HG03378 (cell line): ENCODE data around the gene ITSN1.
A peak's percentile ranks its signal among the peaks of the same experiment; 100 is the strongest.
"Not testable (repeated sequence)": the region's sequence is repeated elsewhere in the genome, so short reads cannot be mapped to it uniquely, and the experiment has no call there.

Experiments
- ATAC-seq: cut with Tn5 transposase; IDR thresholded peaks from one replicate; pipeline ENCODE4 v1.9.1; 2021; ENCODE audit warnings: mild to moderate bottlenecking, moderate library complexity; ENCODE audit not compliant: unreplicated experiment

ITSN1 gene

GRCh38 chr21:33642027-33642895 is at the start of gene ITSN1:
Gene ITSN1, plus strand, starts transcription at chr21:33642501. Its CDS starts 76,328 bp downstream, at chr21:33718829.
- ATAC-seq = peak; percentile 84

- no peak for ATAC-seq
These were observed 44.2 kb upstream of the ITSN1 start for GRCh38 chr21:33598051-33598450.

- ATAC-seq = no peak
These were observed 33.7 kb upstream of the ITSN1 start for GRCh38 chr21:33608559-33608958.

- ATAC-seq = no peak
These were observed 31.1 kb upstream of the ITSN1 start for GRCh38 chr21:33611006-33611744.

- ATAC-seq = not testable (repeated sequence)
These were observed 24.7 kb upstream of the ITSN1 start for GRCh38 chr21:33617565-33617964.

GRCh38 chr21:33618407-33618806 is 23.9 kb upstream of the ITSN1 start:
- ATAC-seq = no peak

GRCh38 chr21:33619726-33620125 is 22.6 kb upstream of the ITSN1 start:
- ATAC-seq = no peak

GRCh38 chr21:33622253-33622652 is 20.0 kb upstream of the ITSN1 start:
- no peak for ATAC-seq

GRCh38 chr21:33626151-33626550 is 16.1 kb upstream of the ITSN1 start:
- not testable (repeated sequence) for ATAC-seq

DNA sequence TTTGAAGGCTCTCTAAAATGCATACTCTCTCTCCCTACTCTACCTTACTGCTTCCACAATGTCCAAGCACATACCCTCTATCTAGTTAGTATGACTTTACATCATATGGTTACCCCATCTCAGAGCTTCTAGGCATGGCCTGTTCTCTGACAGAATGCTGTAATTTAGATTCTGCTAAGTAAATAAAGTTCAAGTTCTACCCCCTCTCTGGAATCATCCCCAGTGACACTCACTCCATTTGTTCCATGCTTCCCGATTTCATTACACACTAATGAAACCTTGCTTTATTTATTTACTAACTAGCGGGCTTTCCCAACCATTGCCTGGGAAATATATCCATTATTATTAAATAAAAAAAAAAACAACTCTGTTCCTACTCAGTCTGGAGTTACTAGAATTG is 8.0 kb upstream of the ITSN1 start:
- ATAC-seq = no peak

DNA sequence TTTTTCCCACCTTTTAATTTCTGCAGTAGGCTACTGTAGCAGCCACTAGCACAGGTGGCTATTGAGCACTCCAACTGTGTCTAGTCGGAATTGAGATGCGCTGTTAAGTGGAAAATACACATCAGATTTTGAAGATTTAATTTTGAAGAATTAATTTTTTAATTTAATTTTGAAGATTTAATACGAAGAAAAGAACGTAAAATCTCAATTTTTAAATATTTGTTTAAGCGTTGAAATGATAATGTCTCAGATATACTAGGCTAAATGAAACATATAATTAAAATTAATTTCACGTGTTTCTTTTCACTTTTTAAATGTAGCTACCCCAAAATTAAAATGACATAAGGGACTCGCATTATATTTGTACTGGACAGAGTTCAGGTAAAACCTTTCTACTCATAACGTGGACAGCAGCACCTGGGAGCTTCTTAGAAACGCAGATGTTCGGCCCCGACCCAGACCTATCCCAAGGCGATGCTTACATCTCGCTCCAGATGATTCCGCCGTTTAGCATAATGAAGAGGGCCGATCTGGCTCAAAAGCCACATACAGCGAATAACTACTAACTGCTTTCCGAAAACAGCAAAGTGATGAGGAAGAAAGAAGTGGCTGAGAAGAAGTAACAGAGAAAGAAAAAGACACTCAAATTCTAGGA is 1.5 kb upstream of the ITSN1 start:
- no peak for ATAC-seq

DNA sequence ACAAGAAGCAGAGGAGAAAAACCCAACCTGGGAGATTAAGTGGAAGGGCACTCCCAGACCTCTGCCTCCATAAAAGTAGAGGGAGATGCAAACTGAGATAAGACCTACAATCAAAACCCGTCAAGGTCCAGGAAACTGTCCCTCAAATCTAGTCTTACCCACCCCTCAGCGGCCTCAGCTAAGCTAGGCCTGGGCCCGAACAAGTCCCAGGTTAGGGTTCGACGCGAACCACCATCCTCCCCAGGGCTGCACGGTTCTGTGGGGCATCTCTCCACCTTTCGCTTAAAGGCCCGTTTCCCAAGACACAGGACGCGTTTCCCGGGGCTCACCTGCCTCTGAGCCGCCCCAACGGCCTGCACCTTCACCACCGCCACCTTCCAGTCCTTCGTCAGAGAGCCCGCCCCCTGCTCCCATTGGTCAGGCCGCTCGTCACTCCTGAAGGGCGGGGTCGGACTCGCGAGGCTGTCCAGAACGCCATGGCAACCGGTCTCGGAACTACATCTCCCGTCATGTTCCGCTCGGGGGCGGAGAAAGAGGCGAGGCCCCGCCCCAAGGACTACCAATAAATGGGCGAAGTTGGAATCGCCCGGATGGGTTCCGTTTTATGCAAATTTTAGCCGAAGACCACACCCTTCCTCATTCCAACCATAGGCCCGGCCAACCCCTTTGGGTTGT is 812 bp upstream of the ITSN1 start, which contains the start of gene CRYZL1:
Gene CRYZL1 (minus strand): TSS at position 390 of the 675 bp plus-strand sequence. CDS start 10,190 bp downstream, outside the sequence.
- peak; percentile 79 for ATAC-seq

DNA sequence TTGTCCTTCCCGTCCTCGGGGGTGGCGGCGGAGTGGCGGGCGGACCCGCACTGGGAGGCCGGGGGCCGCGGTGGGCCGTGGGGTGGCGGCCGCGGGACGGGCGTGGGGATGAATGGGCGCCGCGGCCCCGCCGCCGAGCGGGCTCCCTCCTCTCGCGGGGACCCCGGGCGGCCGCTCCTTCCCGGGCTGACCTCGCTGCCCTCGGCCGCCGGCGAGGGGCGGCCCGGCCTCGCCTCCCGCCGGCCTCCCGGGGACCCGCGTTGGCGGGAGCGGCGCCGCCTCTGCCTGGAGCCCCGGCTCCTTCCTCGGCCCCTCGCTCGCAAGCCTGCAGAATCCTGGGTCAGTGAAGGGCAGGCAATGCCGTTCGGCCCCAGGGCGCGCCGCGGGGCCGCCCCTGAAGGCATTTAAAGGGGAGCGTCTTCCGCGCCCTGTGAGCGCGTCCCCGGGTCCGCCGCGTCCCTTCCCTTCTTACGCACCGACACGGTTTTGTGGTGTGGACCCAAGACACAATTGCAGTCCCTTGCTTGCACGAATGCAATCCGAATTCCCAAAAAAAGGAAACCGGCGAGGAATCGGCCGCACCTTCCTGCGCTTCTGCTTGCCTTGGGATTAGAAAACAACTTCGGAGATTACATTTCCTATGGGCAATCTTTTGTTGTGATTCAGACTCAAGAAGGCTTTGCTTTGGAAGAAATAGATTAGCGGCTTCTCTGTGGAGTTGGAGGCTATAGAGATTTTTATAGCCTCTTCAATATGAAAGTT is 776 bp downstream of the ITSN1 start:
- ATAC-seq = no peak

DNA sequence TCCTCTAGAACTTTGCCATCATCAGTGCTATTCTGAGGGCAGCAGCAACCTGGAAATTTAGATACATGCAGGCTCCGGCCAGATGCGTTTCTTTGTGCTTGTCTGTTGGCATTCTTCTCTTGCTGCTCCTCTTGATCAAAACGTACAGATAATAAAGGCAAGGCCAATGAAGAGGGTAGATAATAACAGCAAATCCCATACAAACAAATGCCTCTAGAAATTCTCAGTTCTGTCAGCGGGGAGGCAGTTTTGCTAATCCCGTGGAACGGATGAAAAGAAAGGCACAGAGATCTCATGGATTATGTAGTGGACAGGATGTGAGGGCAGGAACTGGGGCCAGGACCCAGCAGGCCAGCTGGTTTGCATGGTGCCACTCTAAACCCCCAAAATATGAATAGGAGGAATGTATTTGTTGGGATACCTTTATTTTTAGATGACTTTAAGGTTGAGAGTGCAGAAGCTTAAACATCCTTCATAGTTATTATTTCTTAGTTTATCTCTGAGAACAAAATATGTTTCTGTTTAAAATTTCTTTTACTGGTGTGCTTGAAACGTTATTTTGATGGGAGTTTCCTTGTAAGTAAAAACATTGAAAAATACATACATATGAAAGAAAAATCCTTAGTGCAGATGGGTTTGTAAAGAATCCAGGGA is 1.5 kb downstream of the ITSN1 start:
- no peak for ATAC-seq

GRCh38 chr21:33644383-33645074 is 2.2 kb downstream of the ITSN1 start:
- no peak for ATAC-seq

DNA sequence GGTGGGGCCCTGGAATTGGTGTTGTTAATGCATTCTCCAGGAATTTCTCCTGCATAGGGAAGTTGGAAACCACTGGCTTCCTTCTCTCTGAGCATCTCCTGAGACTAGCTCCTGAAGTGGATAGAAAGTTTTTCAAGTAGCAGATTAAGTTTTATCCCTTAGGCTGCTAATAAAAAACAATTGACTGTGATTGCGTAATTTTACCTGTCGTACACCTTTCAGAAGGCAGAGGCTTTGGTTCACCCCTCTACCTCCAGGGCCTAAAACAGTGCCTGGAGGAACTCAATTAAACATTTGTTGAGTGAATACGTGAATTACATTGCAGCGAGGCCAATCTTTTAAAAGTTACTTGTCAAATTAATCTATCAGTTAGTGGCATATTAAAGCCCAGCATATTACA is 3.4 kb downstream of the ITSN1 start:
- ATAC-seq = no peak

DNA sequence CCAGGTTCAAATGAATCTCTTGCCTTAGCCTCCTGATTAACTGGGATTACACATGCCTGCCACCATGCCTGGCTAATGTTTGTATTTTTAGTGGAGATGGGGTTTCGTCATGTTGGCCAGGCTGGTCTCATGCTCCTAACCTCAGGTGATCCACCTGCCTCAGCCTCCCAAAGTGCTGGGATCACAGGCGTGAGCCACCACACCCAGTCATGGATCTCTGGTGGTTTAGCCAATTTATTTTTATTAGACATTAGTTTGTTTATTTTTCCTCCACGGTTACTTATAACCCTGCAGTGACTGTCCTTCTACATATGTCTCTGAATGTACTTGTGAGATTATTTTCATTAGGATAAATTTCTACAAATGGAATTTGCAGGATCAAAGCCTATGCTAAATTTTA is 5.3 kb downstream of the ITSN1 start:
- ATAC-seq = no peak

DNA sequence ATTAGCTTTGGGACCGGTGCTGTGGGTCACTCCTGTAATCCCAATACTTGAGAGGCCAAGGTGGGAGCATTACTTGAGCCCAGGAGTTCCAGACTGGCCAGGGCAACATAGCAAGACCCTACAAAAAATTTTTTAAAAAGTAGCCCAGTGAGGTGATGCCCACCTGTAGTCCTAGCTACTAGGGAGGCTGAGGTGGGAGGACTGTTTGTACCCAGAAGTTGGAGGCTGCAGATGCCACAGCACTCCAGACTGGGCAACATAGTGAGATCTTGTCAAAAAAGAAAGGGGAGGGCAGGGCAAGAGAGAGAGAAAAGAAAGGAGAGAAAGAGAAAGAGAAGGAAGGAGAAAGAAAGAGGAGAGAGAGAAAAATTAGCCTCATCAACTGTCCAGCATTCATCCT is 6.3 kb downstream of the ITSN1 start:
- ATAC-seq = no peak

DNA sequence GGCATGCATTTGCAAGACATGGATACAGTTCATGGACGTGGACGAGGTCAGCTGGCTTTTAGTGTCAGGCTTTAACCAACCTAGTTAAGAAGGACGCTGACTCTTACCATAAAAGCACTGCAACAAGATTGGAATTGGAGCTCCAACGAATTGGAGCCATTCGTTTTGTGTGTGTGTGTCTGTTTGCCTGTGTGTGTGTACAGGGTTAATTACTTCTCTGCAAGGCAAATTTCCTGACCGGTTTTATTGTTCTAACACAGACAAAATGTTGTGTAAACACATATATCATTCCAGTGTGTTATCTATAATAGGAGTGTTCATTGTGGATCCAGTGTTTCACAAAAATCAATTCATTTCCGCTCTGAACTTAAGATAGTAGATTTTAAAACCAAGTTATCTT is 7.9 kb downstream of the ITSN1 start:
- no peak for ATAC-seq
